Left forelimb (tissue), 1 donor: ENCODE data around the gene OR2T11.
"Not testable (repeated sequence)": the region's sequence is repeated elsewhere in the genome, so short reads cannot be mapped to it uniquely, and the experiment has no call there.

Experiments
- DNase-seq: peaks from one replicate; pipeline ENCODE4 v3.0.0-alpha.2; 2018; ENCODE audit warnings: low spot score

The OR2T11 gene

GRCh38 chr1:248618878-248619277, 16.0 kb downstream of the OR2T11 start:
- DNase-seq = no peak

- DNase-seq = no peak
These were observed 16.8 kb downstream of the OR2T11 start for GRCh38 chr1:248618119-248618518.

DNA sequence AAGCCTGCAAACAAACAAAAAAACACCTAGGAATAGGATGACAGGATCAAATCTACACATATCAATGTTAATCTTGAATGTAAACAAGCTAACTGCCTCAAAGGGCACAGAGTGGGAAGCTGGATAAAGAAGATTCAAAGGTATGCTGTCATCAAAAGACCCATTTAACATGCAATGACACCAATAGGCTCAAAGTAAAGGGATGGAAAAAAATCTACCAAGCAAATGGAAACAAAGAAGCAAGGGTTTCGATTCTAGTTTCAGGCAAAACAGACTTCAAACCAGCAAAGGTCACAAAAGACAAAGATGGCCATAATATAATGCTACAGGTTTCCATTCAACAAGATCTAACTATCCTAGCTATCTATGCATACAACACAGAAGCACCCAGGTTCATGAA, 21.1 kb downstream of the OR2T11 start:
- DNase-seq = no peak

DNA sequence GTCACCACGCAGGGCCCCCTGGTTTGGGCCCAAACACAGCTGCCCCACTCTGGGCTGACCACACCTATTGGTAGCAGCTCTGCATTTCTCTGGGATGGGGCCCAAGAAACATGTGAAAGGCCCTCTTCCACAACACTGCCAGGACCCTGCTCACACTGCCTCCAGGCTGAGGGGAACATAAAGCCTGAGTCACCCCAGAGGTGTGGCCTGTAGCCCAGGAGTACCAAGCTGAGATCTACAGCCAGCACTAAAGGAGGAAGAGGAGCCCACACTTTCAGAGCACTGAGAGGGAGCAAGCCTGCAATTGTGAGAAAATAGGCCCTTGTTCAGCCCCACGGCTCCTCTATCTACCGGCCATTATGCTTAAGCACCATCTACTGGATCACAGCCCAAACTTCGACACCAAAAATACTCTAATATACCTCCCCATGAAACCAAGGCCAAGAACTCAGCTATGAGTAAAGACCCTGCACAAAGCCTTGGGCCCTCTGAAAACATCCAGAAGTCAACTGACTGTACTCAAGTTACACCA, 22.9 kb downstream of the OR2T11 start:
- DNase-seq = no peak

- DNase-seq = no peak
These were observed 24.6 kb downstream of the OR2T11 start for GRCh38 chr1:248610301-248610700.

DNA sequence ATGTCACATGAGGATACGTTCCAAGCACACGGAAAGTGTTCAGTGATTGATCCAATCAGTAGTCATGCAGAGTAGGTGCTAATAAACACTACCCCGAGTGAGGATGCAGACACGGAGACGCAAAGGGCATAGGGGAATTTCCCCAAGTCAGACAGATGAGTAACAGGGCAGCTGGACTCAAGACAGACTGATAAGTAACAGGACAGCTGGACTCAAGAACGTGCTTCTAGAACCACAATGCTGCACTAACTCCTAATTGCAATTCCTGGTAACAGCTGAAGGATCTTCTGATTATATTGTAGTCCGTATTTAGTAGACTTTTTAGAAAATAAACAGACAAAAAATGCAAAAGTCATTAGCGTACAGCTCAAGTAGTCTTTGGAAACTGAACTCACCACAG, 35.5 kb downstream of the OR2T11 start:
- no peak for DNase-seq

- DNase-seq = no peak
These were observed 37.3 kb downstream of the OR2T11 start, which contains the start of gene OR2T10 for GRCh38 chr1:248597589-248597988. TSS of gene OR2T10 (minus strand) at chr1:248597700. CDS start at chr1:248593768, 3,932 bp downstream.

- no peak for DNase-seq
These were observed 38.3 kb downstream of the OR2T11 start for GRCh38 chr1:248596615-248597014.

DNA sequence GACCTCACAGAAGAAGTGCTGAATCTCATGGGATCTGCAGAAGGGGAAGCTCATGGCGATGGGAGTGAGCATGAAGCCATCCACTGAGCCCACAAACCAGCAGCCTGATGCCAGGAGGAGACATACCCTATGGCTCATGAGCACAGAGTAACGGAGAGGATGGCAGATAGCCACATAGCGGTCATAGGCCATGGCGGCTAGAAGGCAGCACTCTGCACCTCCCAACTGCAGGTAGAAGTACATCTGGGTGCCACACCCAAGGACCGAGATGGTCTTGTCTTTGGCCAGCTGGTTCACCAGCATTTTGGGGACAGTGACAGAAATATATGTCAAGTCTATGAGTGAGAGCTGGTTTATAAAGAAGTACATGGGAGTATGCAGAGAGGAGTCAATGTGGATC, 41.7 kb downstream of the OR2T11 start:
- DNase-seq = no peak

DNA sequence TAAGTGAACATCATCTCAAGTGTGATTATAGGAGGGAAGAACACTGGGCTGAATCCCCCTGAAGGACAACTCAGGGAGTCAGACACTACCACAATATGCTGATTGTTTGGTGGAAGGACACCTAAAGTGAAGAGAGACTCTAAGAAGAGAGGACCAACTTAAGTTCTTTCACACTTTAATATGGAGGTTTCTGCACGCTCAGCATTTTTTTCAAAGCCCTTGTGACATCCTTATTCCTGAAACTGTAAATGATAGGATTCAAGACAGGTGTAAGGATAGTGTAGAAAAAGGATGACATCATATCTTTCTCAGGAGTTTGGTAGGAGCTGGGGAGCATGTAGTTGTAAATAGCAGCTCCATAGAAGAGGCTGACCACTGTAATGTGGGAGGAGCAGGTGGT, 42.2 kb downstream of the OR2T11 start:
- DNase-seq = no peak

DNA sequence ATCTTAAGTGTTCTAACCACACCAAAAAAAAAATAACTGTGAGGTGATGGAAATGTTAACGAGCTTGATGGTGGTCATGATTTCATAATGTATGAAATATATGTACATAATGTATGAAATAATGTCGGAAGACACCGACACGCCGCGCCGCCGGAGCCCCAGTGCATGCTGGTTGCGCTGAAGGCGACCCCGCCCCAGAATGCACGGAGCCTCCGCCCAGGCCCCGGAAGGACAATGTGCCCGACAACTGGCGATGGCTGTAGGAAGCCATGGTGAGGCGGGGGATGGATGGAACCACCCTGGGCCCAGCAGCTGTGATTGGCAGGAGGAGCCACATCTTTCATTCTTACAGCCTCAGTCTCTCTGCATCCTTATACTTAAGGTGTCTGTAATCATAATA, 44.8 kb downstream of the OR2T11 start:
- no peak for DNase-seq

GRCh38 chr1:248589334-248589733, 45.6 kb downstream of the OR2T11 start:
- no peak for DNase-seq

- DNase-seq = no peak
These were observed 49.6 kb downstream of the OR2T11 start for GRCh38 chr1:248585266-248585665.

DNA sequence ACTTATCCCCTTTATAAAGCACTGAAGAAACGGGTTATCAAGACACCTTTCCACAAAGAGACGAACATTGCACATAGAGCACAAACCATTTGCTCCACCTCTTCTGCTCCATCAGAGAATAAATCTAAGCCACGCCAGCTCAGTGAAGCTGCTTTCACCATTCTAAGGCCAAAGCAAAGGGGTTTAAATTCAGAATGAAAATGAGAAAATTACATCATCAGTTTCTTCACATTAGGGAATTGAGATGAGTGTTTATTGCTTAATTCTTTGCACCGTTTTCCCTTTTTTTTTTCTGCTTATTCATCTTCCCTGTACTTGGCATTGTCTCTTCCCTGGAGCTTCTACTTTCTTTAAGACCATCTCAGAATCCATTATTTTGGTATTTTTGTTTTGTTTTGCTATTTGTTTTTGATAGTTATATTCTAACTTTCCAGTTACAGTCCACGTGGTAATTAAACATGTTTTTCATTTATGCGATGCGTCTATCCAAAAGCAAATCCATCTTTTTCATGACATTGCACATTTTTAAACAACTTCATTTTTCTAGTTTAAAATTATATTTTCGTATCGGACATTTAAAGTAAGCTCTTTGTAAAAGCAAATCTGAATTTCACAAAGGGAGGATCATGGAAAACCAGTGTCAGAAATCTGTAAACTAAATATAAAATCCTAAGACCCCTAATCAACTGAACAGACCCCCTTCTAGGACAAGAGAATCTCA, 58.5 kb downstream of the OR2T11 start:
- no peak for DNase-seq

DNA sequence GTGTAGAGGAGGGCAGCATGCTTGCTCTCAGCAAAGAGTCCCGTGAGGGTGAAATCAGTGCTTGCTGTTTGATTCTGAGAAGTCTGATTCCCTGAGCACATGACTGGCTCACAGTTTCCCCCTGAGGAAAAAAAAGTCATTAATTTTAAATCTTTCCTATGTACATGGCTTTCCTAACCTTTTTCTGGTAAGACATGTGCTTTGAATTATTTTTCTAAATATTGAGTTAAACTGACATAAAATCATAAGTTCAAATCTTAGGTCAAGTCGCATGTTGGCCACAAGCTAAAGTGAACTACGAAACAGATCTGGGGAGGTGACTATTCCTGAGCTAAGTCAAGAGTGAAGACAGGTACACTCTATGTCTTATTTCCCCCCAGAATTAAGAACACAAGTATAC, 60.2 kb downstream of the OR2T11 start, which contains the start of gene OR2T34:
OR2T34 (minus strand) TSS at position 101 of the 400 bp plus-strand sequence; CDS start at position 101, 0 bp downstream.
- DNase-seq = not testable (repeated sequence)

DNA sequence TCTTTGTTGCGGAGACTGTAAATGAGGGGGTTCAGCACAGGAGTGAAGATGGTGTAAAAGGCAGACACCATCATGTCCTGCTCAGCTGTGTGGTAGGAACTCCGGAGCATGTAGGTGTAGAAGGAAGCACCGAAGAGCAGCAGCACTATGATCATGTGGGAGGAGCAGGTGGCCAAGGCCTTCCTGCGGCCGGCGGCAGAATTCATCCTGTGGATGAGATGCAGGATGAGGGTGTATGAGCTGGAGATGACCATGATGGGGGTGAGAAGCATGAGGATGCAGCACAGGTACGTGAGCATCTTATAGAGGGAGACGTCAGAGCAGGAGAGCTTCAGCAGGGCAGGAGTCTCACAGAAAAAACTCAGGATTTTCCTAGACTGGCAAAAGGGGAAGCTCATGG, 61.0 kb downstream of the OR2T11 start:
- not testable (repeated sequence) for DNase-seq
